IMR-90 (cell line): ENCODE measurements around the gene ADTRP. TPM values are rescaled to one million over a fixed set of nuclear protein-coding genes. Genes with fewer than 3 reads are reported as not detected.

ENCODE experiments used
- ATAC-seq: fragments of 200-7000 bp; cut with Tn5 transposase; 2 replicates; pipeline ENCODE4 v1.9.1; 2020; ENCODE audit warnings: low read depth, mild to moderate bottlenecking, moderate library complexity
- BruUV-seq: library from RNA; stranded (reverse); fragments of 400-500 nt; replicated peaks from 2 replicates; lab custom pipeline; 2021; lab: Mats Ljungman, UMichigan
- CTCF ChIA-PET: fragments of 300-600 bp; formaldehyde crosslinking; extraction: SDS; loops from one replicate; lab custom pipeline; 2021; ENCODE audit warnings: antibody characterized with exemption; lab: Yijun Ruan, JAX
- POLR2A ChIA-PET: fragments of 300-600 bp; sonication (Branson Sonifier 250); formaldehyde crosslinking; loops from one replicate; lab custom pipeline; 2022; ENCODE audit warnings: antibody characterized with exemption; ENCODE audit not compliant: unreplicated experiment; lab: Charles Lee
- DNase-seq: peaks from one replicate; pipeline ENCODE4 v3.0.0; 2013
- H2AFZ ChIP-seq: replicated peaks from 2 replicates; pipeline ENCODE3; 2013; ENCODE audit warnings: low read length, mild to moderate bottlenecking; ENCODE audit not compliant: poor library complexity
- H2AK5ac ChIP-seq: 2 replicates; pipeline ENCODE4 v1.6.1; 2013; ENCODE audit warnings: low read depth, low read length, inconsistent platforms
- H2AK9ac ChIP-seq: replicated peaks from 2 replicates; pipeline ENCODE3; 2013; ENCODE audit warnings: mild to moderate bottlenecking, low read depth, low read length, moderate library complexity; ENCODE audit not compliant: poor library complexity
- H2BK120ac ChIP-seq: 2 replicates; pipeline ENCODE4 v1.6.1; 2013; ENCODE audit warnings: low read depth, low read length, inconsistent platforms
- H2BK15ac ChIP-seq: 3 replicates; pipeline ENCODE4 v1.6.1; 2013; ENCODE audit warnings: low read depth, low read length, inconsistent platforms
- H2BK20ac ChIP-seq: 2 replicates; pipeline ENCODE4 v1.6.1; 2013; ENCODE audit warnings: low read depth, mild to moderate bottlenecking, inconsistent platforms, low read length, moderate library complexity
- H2BK5ac ChIP-seq: 2 replicates; pipeline ENCODE4 v1.6.1; 2013; ENCODE audit warnings: mild to moderate bottlenecking, low read depth, low read length, inconsistent platforms; ENCODE audit not compliant: poor library complexity, severe bottlenecking
- H3K14ac ChIP-seq: replicated peaks from 2 replicates; pipeline ENCODE4 v1.6.1; 2013; ENCODE audit warnings: low read depth, low read length, inconsistent platforms
- H3K18ac ChIP-seq: 2 replicates; pipeline ENCODE4 v1.6.1; 2013; ENCODE audit warnings: low read depth, low read length, control low read depth
- H3K23ac ChIP-seq: 2 replicates; pipeline ENCODE4 v1.6.1; 2013; ENCODE audit warnings: low read depth, low read length, inconsistent platforms
- H3K27ac ChIP-seq: 2 replicates; pipeline ENCODE4 v1.5.1; 2013; ENCODE audit warnings: mild to moderate bottlenecking, control low read depth, low read length; ENCODE audit not compliant: insufficient read depth
- H3K27me3 ChIP-seq: 2 replicates; pipeline ENCODE4 v1.6.1; 2013; ENCODE audit warnings: low read length; ENCODE audit not compliant: control insufficient read depth, insufficient read depth
- H3K36me3 ChIP-seq: 2 replicates; pipeline ENCODE4 v1.6.1; 2013; ENCODE audit warnings: low read length, mixed read lengths; ENCODE audit not compliant: control insufficient read depth, insufficient read depth
- H3K4ac ChIP-seq: 2 replicates; pipeline ENCODE4 v1.6.1; 2013; ENCODE audit warnings: low read depth, low read length, inconsistent platforms
- H3K4me1 ChIP-seq: 2 replicates; pipeline ENCODE4 v1.6.1; 2013; ENCODE audit warnings: low read length, mixed read lengths; ENCODE audit not compliant: control insufficient read depth, insufficient read depth
- H3K4me2 ChIP-seq: 2 replicates; pipeline ENCODE4 v1.6.1; 2013; ENCODE audit warnings: low read depth, mild to moderate bottlenecking, control low read depth, low read length, moderate library complexity
- H3K4me3 ChIP-seq: 2 replicates; pipeline ENCODE4 v1.5.1; 2013; ENCODE audit warnings: low read depth, mild to moderate bottlenecking, control low read depth, low read length, moderate library complexity; ENCODE audit not compliant: insufficient read depth
- H3K56ac ChIP-seq: 2 replicates; pipeline ENCODE4 v1.6.1; 2013; ENCODE audit warnings: low read length, inconsistent platforms; ENCODE audit not compliant: insufficient read depth; ENCODE audit errors: extremely low read depth
- H3K79me1 ChIP-seq, 2 experiments: 2 replicates each; pipeline ENCODE4 v1.6.1; 2013; ENCODE audit warnings: low read length in 2 of 2, inconsistent platforms in 1 of 2, low read depth in 1 of 2
- H3K9ac ChIP-seq: 2 replicates; pipeline ENCODE4 v1.6.1; 2013; ENCODE audit warnings: low read depth, low read length, control low read depth
- H3K9me1 ChIP-seq: 2 replicates; pipeline ENCODE4 v1.6.1; 2013; ENCODE audit warnings: low read length, inconsistent platforms; ENCODE audit not compliant: insufficient read depth
- H3K9me3 ChIP-seq: 2 replicates; pipeline ENCODE4 v1.6.1; 2013; ENCODE audit warnings: low read length; ENCODE audit not compliant: control insufficient read depth, insufficient read depth
- H4K20me1 ChIP-seq: 2 replicates; pipeline ENCODE4 v1.6.1; 2013; ENCODE audit warnings: low read length, inconsistent platforms; ENCODE audit not compliant: insufficient read depth
- H4K5ac ChIP-seq: 2 replicates; pipeline ENCODE4 v1.6.1; 2013; ENCODE audit warnings: mild to moderate bottlenecking, low read depth, low read length, control low read depth
- H4K8ac ChIP-seq, 2 experiments: 2 replicates each; pipeline ENCODE4 v1.6.1; 2013; ENCODE audit warnings: low read depth in 2 of 2, low read length in 2 of 2, control low read depth in 1 of 2, inconsistent platforms in 1 of 2
- H4K91ac ChIP-seq: 2 replicates; pipeline ENCODE4 v1.6.1; 2013; ENCODE audit warnings: low read depth, low read length, inconsistent platforms; ENCODE audit not compliant: insufficient read depth
- BHLHE40 ChIP-seq: fragments of 150-350 bp; IDR thresholded peaks from 2 replicates; pipeline ENCODE4 v1.6.1; 2016; ENCODE audit warnings: mild to moderate bottlenecking, low read depth, low read length
- CEBPB ChIP-seq: IDR thresholded peaks from 2 replicates; pipeline ENCODE4 v1.6.1; 2012; ENCODE audit warnings: low read depth, low read length, improper control_type of control experiment
- CHD1 ChIP-seq: IDR thresholded peaks from 2 replicates; pipeline ENCODE4 v1.6.1; 2012; ENCODE audit warnings: low read depth, low read length, improper control_type of control experiment
- FOS ChIP-seq: fragments of 150-350 bp; IDR thresholded peaks from 2 replicates; pipeline ENCODE4 v1.6.1; 2016; ENCODE audit warnings: low read depth, low read length
- MAFK ChIP-seq: IDR thresholded peaks from 2 replicates; pipeline ENCODE4 v1.6.1; 2012; ENCODE audit warnings: low read depth, low read length, improper control_type of control experiment
- MAZ ChIP-seq: IDR thresholded peaks from 2 replicates; pipeline ENCODE4 v1.6.1; 2012; ENCODE audit warnings: low read depth, mild to moderate bottlenecking, low read length, improper control_type of control experiment, moderate library complexity, borderline replicate concordance
- MXI1 ChIP-seq: IDR thresholded peaks from 2 replicates; pipeline ENCODE4 v1.6.1; 2012; ENCODE audit warnings: low read depth, mild to moderate bottlenecking, low read length, moderate library complexity, borderline replicate concordance
- NFE2L2 ChIP-seq: fragments of 150-350 bp; IDR thresholded peaks from 2 replicates; pipeline ENCODE4 v1.6.1; 2016; ENCODE audit warnings: low read depth, mild to moderate bottlenecking, low read length
- POLR2A ChIP-seq: IDR thresholded peaks from 2 replicates; pipeline ENCODE4 v1.6.1; 2012; ENCODE audit warnings: mild to moderate bottlenecking, low read depth, low read length
- RAD21 ChIP-seq: IDR thresholded peaks from 2 replicates; pipeline ENCODE4 v1.6.1; 2012; ENCODE audit warnings: low read length, improper control_type of control experiment
- RCOR1 ChIP-seq: IDR thresholded peaks from 2 replicates; pipeline ENCODE4 v1.6.1; 2012; ENCODE audit warnings: mild to moderate bottlenecking, low read length, improper control_type of control experiment; ENCODE audit not compliant: insufficient replicate concordance
- RFX5 ChIP-seq: IDR thresholded peaks from 2 replicates; pipeline ENCODE4 v1.8.0; 2012; ENCODE audit warnings: low read depth, mild to moderate bottlenecking, low read length, moderate library complexity
- SMC3 ChIP-seq: fragments of 150-350 bp; IDR thresholded peaks from 2 replicates; pipeline ENCODE4 v1.6.1; 2016; ENCODE audit warnings: low read depth, mild to moderate bottlenecking, antibody characterized with exemption, low read length, moderate library complexity
- WGBS, 2 experiments: methylation state at CpG; one replicate each; pipeline versions ENCODE4 v1.1.5 to v1.1.7; 2013; ENCODE audit warnings: missing lambda C conversion rate in 2 of 2; ENCODE audit not compliant: insufficient read length in 1 of 2; ENCODE audit errors: extremely low coverage in 2 of 2; 5-methylcytosine and 5-hydroxymethylcytosine counted together
- dilution Hi-C: fragments of 300-500 bp; cut with HindIII; formaldehyde crosslinking; loops from one replicate; pipeline ENCODE4 v1.14.3; 2018; ENCODE audit warnings: low sequenced_read_pairs; ENCODE audit not compliant: unreplicated experiment
- in situ Hi-C: fragments of 300-500 bp; cut with MboI; formaldehyde crosslinking; loops from 3 replicates; pipeline ENCODE4 v1.14.3; 2019; ENCODE audit warnings: low sequenced_read_pairs, inconsistent platforms, mixed read lengths
- intact Hi-C: fragments of 100-400 bp; cut with micrococcal nuclease; formaldehyde crosslinking; loops from 2 replicates; pipeline ENCODE4 v1.10.0; 2022
- polyA plus RNA-seq, 3 experiments: library from polyadenylated mRNA; depleted of rRNA; stranded (reverse); fragments of >200 nt; gene quantifications; 2 replicates each; pipeline ENCODE4 v1.2.3, GENCODE V29; 2012; ENCODE audit warnings: low replicate concordance in 1 of 3
- total RNA-seq: library from RNA; depleted of rRNA; stranded (reverse); fragments of >200 nt; gene quantifications from 2 replicates; pipeline ENCODE4 v1.2.3, GENCODE V29; 2012
- TF ChIP-seq, protein P1 (sequence below): fragments of 150-350 bp; IDR thresholded peaks from 2 replicates; pipeline ENCODE4 v1.6.1; 2017; ENCODE audit warnings: mild to moderate bottlenecking, antibody characterized with exemption, low read length, low read depth
- TF ChIP-seq, protein P2 (sequence below): conservative IDR thresholded peaks from 2 replicates; pipeline ENCODE4 v1.5.1; 2012; ENCODE audit warnings: mild to moderate bottlenecking, low read depth, low read length, improper control_type of control experiment
- TF ChIP-seq, protein P3 (sequence below): fragments of 150-350 bp; IDR thresholded peaks from 2 replicates; pipeline ENCODE4 v1.6.1; 2016; ENCODE audit warnings: low read depth, mild to moderate bottlenecking, low read length, moderate library complexity, borderline replicate concordance

The ADTRP gene
- total and polyA plus RNA-seq, 2 of the 4 experiments (the other 2 are of a cell fraction), result 0.50 to 0.72 TPM

DNA sequence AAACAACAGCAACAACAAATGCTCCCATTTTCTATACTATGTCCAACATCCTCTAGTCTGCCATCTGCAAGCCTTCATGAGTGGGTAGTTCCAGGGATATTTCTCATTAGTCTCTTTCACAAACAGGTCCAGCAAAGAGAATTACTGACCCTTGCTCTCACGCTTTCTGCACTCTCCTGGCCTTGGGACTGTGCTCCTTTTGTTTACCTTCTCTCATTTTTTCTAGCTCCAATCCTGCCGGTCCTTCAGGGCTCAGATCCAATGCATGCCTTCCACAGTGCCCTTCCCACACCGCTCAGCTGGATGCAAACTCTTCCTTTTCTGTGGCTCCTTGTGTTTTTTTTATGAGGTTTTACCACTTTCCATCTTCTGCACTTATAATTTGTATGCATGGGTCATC lies 47.2 kb downstream of the ADTRP start:
- DNase-seq (no peak), ATAC-seq (peak; percentile 46; the same call in 1 of the 2 replicates)
- Histone ChIP-seq H3K56ac (no peak overlapping the region), H3K79me1 (no peaks in the 10 kb centered on the region), H4K5ac (no peak overlapping the region), H4K8ac (no peak overlapping the region), H3K4me3 (no peak overlapping the region), H2AK5ac (no peak overlapping the region), H3K4me1 (peaks cover 2% of the 10 kb centered on the region; the same call in 1 of the 2 replicates), H3K23ac (no peak overlapping the region), H3K27me3 (no peaks in the 10 kb centered on the region; the same call in 1 of the 2 replicates), H3K9me3 (no peaks in the 10 kb centered on the region), H4K91ac (no peak overlapping the region), H3K4me2 (no peak overlapping the region), H2AFZ (no peak overlapping the region), H2BK120ac (no peak overlapping the region), H3K27ac (no peak overlapping the region), H3K14ac (no peak overlapping the region), H3K4ac (no peak overlapping the region), H2BK5ac (no peak overlapping the region), H3K36me3 (no peaks in the 10 kb centered on the region), H3K18ac (no peak overlapping the region), H4K20me1 (no peaks in the 10 kb centered on the region), H2BK15ac (no peak overlapping the region), H3K9ac (no peak overlapping the region), H2BK20ac (no peak overlapping the region), H2AK9ac (no peak overlapping the region), H3K9me1 (no peaks in the 10 kb centered on the region)
- ChIA-PET CTCF (no interaction called here), POLR2A (no interaction called here)
- no TSS peak for BruUV-seq
- in situ Hi-C loops, result no loop called here
- WGBS, 2 experiments, result 33% methylated on average over 1 of the region's 3 CpGs; no CpG with 5 or more reads in 1 of the 2 experiments
- TF ChIP-seq, protein P1, sequence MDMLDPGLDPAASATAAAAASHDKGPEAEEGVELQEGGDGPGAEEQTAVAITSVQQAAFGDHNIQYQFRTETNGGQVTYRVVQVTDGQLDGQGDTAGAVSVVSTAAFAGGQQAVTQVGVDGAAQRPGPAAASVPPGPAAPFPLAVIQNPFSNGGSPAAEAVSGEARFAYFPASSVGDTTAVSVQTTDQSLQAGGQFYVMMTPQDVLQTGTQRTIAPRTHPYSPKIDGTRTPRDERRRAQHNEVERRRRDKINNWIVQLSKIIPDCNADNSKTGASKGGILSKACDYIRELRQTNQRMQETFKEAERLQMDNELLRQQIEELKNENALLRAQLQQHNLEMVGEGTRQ, result no peak
- TF ChIP-seq NFE2L2 (no peak), SMC3 (no peak), CHD1 (no peak), RFX5 (no peak), BHLHE40 (no peak), MAZ (no peak), RAD21 (no peak), MAFK (no peak), MXI1 (no peak), POLR2A (no peak), CEBPB (no peak), FOS (no peak), RCOR1 (no peak)
- TF ChIP-seq, protein P2, sequence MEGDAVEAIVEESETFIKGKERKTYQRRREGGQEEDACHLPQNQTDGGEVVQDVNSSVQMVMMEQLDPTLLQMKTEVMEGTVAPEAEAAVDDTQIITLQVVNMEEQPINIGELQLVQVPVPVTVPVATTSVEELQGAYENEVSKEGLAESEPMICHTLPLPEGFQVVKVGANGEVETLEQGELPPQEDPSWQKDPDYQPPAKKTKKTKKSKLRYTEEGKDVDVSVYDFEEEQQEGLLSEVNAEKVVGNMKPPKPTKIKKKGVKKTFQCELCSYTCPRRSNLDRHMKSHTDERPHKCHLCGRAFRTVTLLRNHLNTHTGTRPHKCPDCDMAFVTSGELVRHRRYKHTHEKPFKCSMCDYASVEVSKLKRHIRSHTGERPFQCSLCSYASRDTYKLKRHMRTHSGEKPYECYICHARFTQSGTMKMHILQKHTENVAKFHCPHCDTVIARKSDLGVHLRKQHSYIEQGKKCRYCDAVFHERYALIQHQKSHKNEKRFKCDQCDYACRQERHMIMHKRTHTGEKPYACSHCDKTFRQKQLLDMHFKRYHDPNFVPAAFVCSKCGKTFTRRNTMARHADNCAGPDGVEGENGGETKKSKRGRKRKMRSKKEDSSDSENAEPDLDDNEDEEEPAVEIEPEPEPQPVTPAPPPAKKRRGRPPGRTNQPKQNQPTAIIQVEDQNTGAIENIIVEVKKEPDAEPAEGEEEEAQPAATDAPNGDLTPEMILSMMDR, result no peak
- TF ChIP-seq, protein P3, sequence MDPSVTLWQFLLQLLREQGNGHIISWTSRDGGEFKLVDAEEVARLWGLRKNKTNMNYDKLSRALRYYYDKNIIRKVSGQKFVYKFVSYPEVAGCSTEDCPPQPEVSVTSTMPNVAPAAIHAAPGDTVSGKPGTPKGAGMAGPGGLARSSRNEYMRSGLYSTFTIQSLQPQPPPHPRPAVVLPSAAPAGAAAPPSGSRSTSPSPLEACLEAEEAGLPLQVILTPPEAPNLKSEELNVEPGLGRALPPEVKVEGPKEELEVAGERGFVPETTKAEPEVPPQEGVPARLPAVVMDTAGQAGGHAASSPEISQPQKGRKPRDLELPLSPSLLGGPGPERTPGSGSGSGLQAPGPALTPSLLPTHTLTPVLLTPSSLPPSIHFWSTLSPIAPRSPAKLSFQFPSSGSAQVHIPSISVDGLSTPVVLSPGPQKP, result no peak
- dilution Hi-C loops, result no loop called here
- intact Hi-C loops, result no loop called here
